Stimulated activated CD8-positive, alpha-beta memory T cell treated with anti-CD3 and anti-CD28 coated beads, Interleukin-15, amount 100 ng/mL, for 1 hour (primary cell): Measurements from ENCODE around the gene KCNA3.
"Not testable (repeated sequence)": the region's sequence is repeated elsewhere in the genome, so short reads cannot be mapped to it uniquely, and the experiment has no call there.

Experiments
- DNase-seq: peaks from one replicate; pipeline ENCODE4 v3.0.0-alpha.2; 2020; ENCODE audit warnings: low read depth

Gene KCNA3

GRCh38 chr1:110677526-110677925 lies 2.8 kb upstream of the KCNA3 start:
- DNase-seq: no peak

GRCh38 chr1:110676970-110677369 lies 2.2 kb upstream of the KCNA3 start:
- DNase-seq: no peak

GRCh38 chr1:110675060-110675791 lies 486 bp upstream of the KCNA3 start:
- DNase-seq: no peak

- DNase-seq: no peak
Observed at GRCh38 chr1:110673805-110674336, 869 bp downstream of the KCNA3 start.

GRCh38 chr1:110673197-110673701 lies 1.5 kb downstream of the KCNA3 start:
- no peak for DNase-seq

GRCh38 chr1:110672753-110673108 lies 2.0 kb downstream of the KCNA3 start:
- DNase-seq: no peak

GRCh38 chr1:110672001-110672752 lies 2.6 kb downstream of the KCNA3 start:
- peak; percentile 65 for DNase-seq

- no peak for DNase-seq
Observed at GRCh38 chr1:110671361-110671760, 3.4 kb downstream of the KCNA3 start.

- DNase-seq: no peak
Observed at GRCh38 chr1:110668549-110668948, 6.2 kb downstream of the KCNA3 start.

- DNase-seq: no peak
Observed at GRCh38 chr1:110667776-110668175, 7.0 kb downstream of the KCNA3 start.

- no peak for DNase-seq
Observed at GRCh38 chr1:110663241-110663640, 11.5 kb downstream of the KCNA3 start.

- DNase-seq: not testable (repeated sequence)
Observed at GRCh38 chr1:110659559-110659958, 15.2 kb downstream of the KCNA3 start.

- no peak for DNase-seq
Observed at GRCh38 chr1:110657351-110657750, 17.4 kb downstream of the KCNA3 start.

- no peak for DNase-seq
Observed at GRCh38 chr1:110650609-110651008, 24.1 kb downstream of the KCNA3 start.

- DNase-seq: no peak
Observed at GRCh38 chr1:110648417-110648816, 26.3 kb downstream of the KCNA3 start.

- DNase-seq: no peak
Observed at GRCh38 chr1:110647254-110647891, 27.4 kb downstream of the KCNA3 start.

GRCh38 chr1:110645821-110646735 lies 28.7 kb downstream of the KCNA3 start:
- no peak for DNase-seq

- no peak for DNase-seq
Observed at GRCh38 chr1:110645211-110645610, 29.5 kb downstream of the KCNA3 start.

GRCh38 chr1:110643879-110644472 lies 30.8 kb downstream of the KCNA3 start:
- no peak for DNase-seq

GRCh38 chr1:110639724-110640386 lies 34.9 kb downstream of the KCNA3 start:
- DNase-seq: no peak

GRCh38 chr1:110638556-110638955 lies 36.2 kb downstream of the KCNA3 start:
- DNase-seq: no peak
